Keratinocyte (primary cell): ENCODE measurements around the gene SMURF2. TPM values are rescaled to one million over a fixed set of nuclear protein-coding genes. Genes with fewer than 3 reads are reported as not detected.

ENCODE experiments used
- DNase-seq: peaks from one replicate; pipeline ENCODE4 v3.0.0-alpha.2; 2011; ENCODE audit warnings: low read depth, missing footprints, low spot score
- FAIRE-seq: peaks from 2 replicates; lab custom pipeline; 2011; peaks lifted over from hg19 to GRCh38; lab: Jason Lieb, UNC
- H2AFZ ChIP-seq: 2 replicates; pipeline ENCODE4 v1.6.0; 2012; ENCODE audit warnings: low read length, control low read depth, inconsistent platforms; ENCODE audit not compliant: control insufficient read depth
- H3K27ac ChIP-seq: 2 replicates; pipeline ENCODE4 v1.5.1; 2011; ENCODE audit warnings: low read length; ENCODE audit not compliant: control insufficient read depth, insufficient read depth
- H3K27me3 ChIP-seq: 3 replicates; pipeline ENCODE4 v1.6.0; 2011; ENCODE audit warnings: low read length; ENCODE audit not compliant: control insufficient read depth, insufficient read depth; ENCODE audit errors: extremely low read depth
- H3K36me3 ChIP-seq, 2 experiments: 2 replicates in 1 of 2; 3 replicates in 1 of 2; pipeline ENCODE4 v1.5.1; 2011; ENCODE audit warnings: low read length in 2 of 2, mild to moderate bottlenecking in 1 of 2; ENCODE audit not compliant: control insufficient read depth in 2 of 2, insufficient read depth in 2 of 2; ENCODE audit errors: extremely low read depth in 1 of 2
- H3K4me1 ChIP-seq: 3 replicates; pipeline ENCODE4 v1.5.1; 2011; ENCODE audit warnings: low read length; ENCODE audit not compliant: control insufficient read depth, insufficient read depth; ENCODE audit errors: extremely low read depth
- H3K4me2 ChIP-seq: 3 replicates; pipeline ENCODE4 v1.6.0; 2011; ENCODE audit warnings: low read depth, low read length; ENCODE audit not compliant: control insufficient read depth, insufficient read depth; ENCODE audit errors: extremely low read depth
- H3K4me3 ChIP-seq, 3 experiments: fragments of 200-600 bp in 1 of 3; sonication (generic) in 1 of 3; 2 replicates in 2 of 3; 3 replicates in 1 of 3; pipeline ENCODE4 v1.5.1; 2011 to 2016; ENCODE audit warnings: low read length in 3 of 3, mild to moderate bottlenecking in 3 of 3, control low read depth in 2 of 3, inconsistent platforms in 1 of 3, low read depth in 1 of 3, mixed read lengths in 1 of 3, mixed run types in 1 of 3, moderate library complexity in 1 of 3; ENCODE audit not compliant: control insufficient read depth in 2 of 3, insufficient read depth in 2 of 3; ENCODE audit errors: extremely low read depth in 1 of 3
- H3K79me2 ChIP-seq: 2 replicates; pipeline ENCODE4 v1.6.0; 2012; ENCODE audit warnings: low read length; ENCODE audit not compliant: control insufficient read depth, insufficient read depth
- H3K9ac ChIP-seq: 3 replicates; pipeline ENCODE4 v1.6.0; 2011; ENCODE audit warnings: low read length; ENCODE audit not compliant: control insufficient read depth, insufficient read depth; ENCODE audit errors: extremely low read depth
- H3K9me1 ChIP-seq: 3 replicates; pipeline ENCODE4 v1.6.0; 2011; ENCODE audit warnings: low read length; ENCODE audit not compliant: control insufficient read depth, insufficient read depth; ENCODE audit errors: extremely low read depth
- H3K9me3 ChIP-seq: 2 replicates; pipeline ENCODE4 v1.5.1; 2012; ENCODE audit warnings: low read depth, low read length; ENCODE audit not compliant: control insufficient read depth
- H4K20me1 ChIP-seq: 3 replicates; pipeline ENCODE4 v1.6.0; 2011; ENCODE audit warnings: low read length; ENCODE audit not compliant: control insufficient read depth, insufficient read depth; ENCODE audit errors: extremely low read depth
- CTCF ChIP-seq, 3 experiments: IDR thresholded peaks in 1 of 3; conservative IDR thresholded peaks in 1 of 3; optimal IDR thresholded peaks in 1 of 3; 2 replicates in 2 of 3; 3 replicates in 1 of 3; pipeline versions ENCODE3 to v1.5.1; 2011; ENCODE audit warnings: low read length in 3 of 3, mild to moderate bottlenecking in 3 of 3, moderate library complexity in 2 of 3, control low read depth in 1 of 3, inconsistent platforms in 1 of 3; ENCODE audit not compliant: insufficient read depth in 2 of 3; ENCODE audit errors: extremely low read depth in 1 of 3
- EZH2 ChIP-seq: IDR thresholded peaks from one replicate; pipeline ENCODE4 v1.6.1; 2012; ENCODE audit warnings: inconsistent platforms, mild to moderate bottlenecking, low read length, moderate library complexity
- dilution Hi-C: fragments of 300-500 bp; cut with MboI; formaldehyde crosslinking; loops from one replicate; pipeline ENCODE4 v1.7.0; 2020; ENCODE audit warnings: low sequenced_read_pairs; ENCODE audit not compliant: extremely low pct_ligation_motif_present
- polyA plus RNA-seq, 5 experiments: library from polyadenylated mRNA; depleted of rRNA in 3 of 5; stranded (reverse) in 3 of 5; stranded (forward) in 1 of 5; unstranded in 1 of 5; fragments of >200 nt; gene quantifications; 1 replicate in 1 of 5; 2 replicates in 3 of 5; 3 replicates in 1 of 5; pipeline versions ENCODE4 v1.2.1 to v1.2.3, GENCODE V29; 2011 to 2012; ENCODE audit warnings: missing spikeins in 2 of 5, low read depth in 1 of 5, low replicate concordance in 1 of 5

Gene SMURF2
- polyA plus RNA-seq, 1 donor (not counting 4 experiments of a cell fraction or from before 2014, with no cell fraction given), result 128 TPM

- H3K9me3 ChIP-seq, result no peaks in the 10 kb centered on the region
- peak overlapping the region in 1 of 3 experiments; percentile 5 for H3K4me3 ChIP-seq
- dilution Hi-C loops, result no loop called here
- H3K79me2 ChIP-seq, result peaks cover 95% of the 10 kb centered on the region
- H3K27ac ChIP-seq, result peak overlapping the region; percentile 31
- H3K9me1 ChIP-seq, result peaks cover 5% of the 10 kb centered on the region
- H3K36me3 ChIP-seq, result peaks cover 0 to 23% of the 10 kb centered on the region in 2 experiments
- H3K27me3 ChIP-seq, result no peaks in the 10 kb centered on the region
- H3K4me2 ChIP-seq, result peak overlapping the region; percentile 42
- H4K20me1 ChIP-seq, result peaks cover 66% of the 10 kb centered on the region
- TF ChIP-seq EZH2 (no peak), CTCF (optimal IDR thresholded peaks at IDR 0.05 in 1 of 3, IDR thresholded peaks at IDR 0.05 in 1 of 3, conservative IDR thresholded peaks at IDR 0.05 in 1 of 3; ENCODE audit: extremely low read depth in 1 of 3, insufficient read depth in 2 of 3, low read length in 3 of 3) (no peak)
- peak; percentile 64 for DNase-seq
- no peak overlapping the region for H2AFZ ChIP-seq
- H3K4me1 ChIP-seq, result peaks cover 50% of the 10 kb centered on the region
- FAIRE-seq, result peak; percentile 65
- H3K9ac ChIP-seq, result no peak overlapping the region
Observed at GRCh38 chr17:64622931-64623654, 39.0 kb downstream of the SMURF2 start.

DNA sequence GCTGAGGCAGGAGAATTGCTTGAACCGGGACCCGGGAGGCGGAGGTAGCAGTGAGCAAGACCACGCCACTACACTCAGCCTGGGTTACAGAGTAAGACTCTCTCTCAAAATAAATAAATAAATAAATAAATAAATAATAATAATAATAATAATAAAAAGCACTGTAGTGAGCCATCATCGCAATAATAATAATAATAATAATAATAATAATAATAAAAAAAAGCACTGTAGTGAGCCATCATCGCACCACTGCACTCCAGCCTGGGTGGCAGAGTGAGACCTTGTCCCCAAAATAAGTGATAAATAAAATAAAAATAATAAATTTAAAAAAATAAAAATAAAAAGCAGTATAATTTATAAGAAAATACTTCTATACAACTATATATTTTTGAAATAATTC lies 40.3 kb downstream of the SMURF2 start:
- Histone ChIP-seq H2AFZ (no peak overlapping the region), H3K79me2 (peaks cover 95% of the 10 kb centered on the region), H3K9me3 (no peaks in the 10 kb centered on the region), H3K36me3 (peaks cover 0 to 21% of the 10 kb centered on the region in 2 experiments), H3K27me3 (no peaks in the 10 kb centered on the region), H3K4me1 (peaks cover 47% of the 10 kb centered on the region), H3K27ac (no peak overlapping the region), H3K9me1 (peaks cover 3% of the 10 kb centered on the region), H3K9ac (no peak overlapping the region), H3K4me2 (no peak overlapping the region), H4K20me1 (peaks cover 58% of the 10 kb centered on the region), H3K4me3 (no peak overlapping the region)
- DNase-seq, result no peak
- FAIRE-seq, result no peak
- dilution Hi-C loops, result no loop called here
- TF ChIP-seq EZH2 (no peak), CTCF (optimal IDR thresholded peaks at IDR 0.05 in 1 of 3, IDR thresholded peaks at IDR 0.05 in 1 of 3, conservative IDR thresholded peaks at IDR 0.05 in 1 of 3; ENCODE audit: extremely low read depth in 1 of 3, insufficient read depth in 2 of 3, low read length in 3 of 3) (no peak)
